K562 (cell line): ENCODE data around the gene ACSBG1. TPM values are rescaled to one million over a fixed set of nuclear protein-coding genes. Genes with fewer than 3 reads are reported as not detected.

Source experiments
- ATAC-seq: fragments of 200-7000 bp; cut with Tn5 transposase; 3 replicates; pipeline ENCODE4 v1.9.1; 2020; ENCODE audit warnings: moderate library complexity
- BruUV-seq: library from RNA; stranded (reverse); fragments of 400-500 nt; replicated peaks from 2 replicates; lab custom pipeline; 2021; lab: Mats Ljungman, UMichigan
- CTCF ChIA-PET: fragments of 300-600 bp; formaldehyde crosslinking; extraction: SDS; loops from one replicate; lab custom pipeline; 2021; ENCODE audit warnings: low intra/inter-chr PET ratio; lab: Yijun Ruan, JAX
- POLR2A ChIA-PET: fragments of 300-600, 350-650 bp; sonication (Branson Sonifier 250); formaldehyde crosslinking; extraction: SDS; loops from one replicate; lab custom pipeline; 2021; ENCODE audit warnings: antibody characterized with exemption, inconsistent platforms; lab: Yijun Ruan, JAX
- DNase-seq, 4 experiments: peaks; one replicate each; pipeline versions ENCODE4 v3.0.0 to v3.0.0-alpha.2; 2011 to 2018; ENCODE audit warnings: low spot score in 3 of 4, mixed read lengths in 3 of 4; ENCODE audit errors: extremely low read depth in 1 of 4
- FAIRE-seq: peaks from 2 replicates; lab custom pipeline; 2011; peaks lifted over from hg19 to GRCh38; lab: Jason Lieb, UNC
- H2AFZ ChIP-seq: 2 replicates; pipeline ENCODE4 v1.6.0; 2011; ENCODE audit warnings: low read depth, low read length, control low read depth, inconsistent platforms
- H3K27ac ChIP-seq: fragments of 200-600 bp; 3 replicates; pipeline ENCODE4 v1.8.0; 2011; ENCODE audit warnings: low read depth, mild to moderate bottlenecking, control low read depth, inconsistent platforms, low read length, moderate library complexity, mixed read lengths; ENCODE audit errors: extremely low read depth
- H3K27me3 ChIP-seq, 2 experiments: fragments of 300-600 bp in 1 of 2; 2 replicates in 1 of 2; 3 replicates in 1 of 2; pipeline versions ENCODE4 v1.6.0 to v1.8.0; 2011; ENCODE audit warnings: inconsistent platforms in 2 of 2, low read length in 2 of 2, mild to moderate bottlenecking in 1 of 2, mixed read lengths in 1 of 2, moderate library complexity in 1 of 2; ENCODE audit not compliant: control insufficient read depth in 2 of 2, insufficient read depth in 2 of 2
- H3K36me3 ChIP-seq: fragments of 300-600 bp; 3 replicates; pipeline ENCODE4 v1.8.0; 2011; ENCODE audit warnings: mild to moderate bottlenecking, low read length, inconsistent platforms; ENCODE audit not compliant: control insufficient read depth, insufficient read depth
- H3K4me1 ChIP-seq, 2 experiments: fragments of 200-600 bp in 1 of 2; replicated peaks in 1 of 2; 2 replicates in 1 of 2; 3 replicates in 1 of 2; pipeline versions ENCODE4 v1.5.1 to v1.8.0; 2011; ENCODE audit warnings: inconsistent platforms in 2 of 2, low read length in 2 of 2, mild to moderate bottlenecking in 1 of 2, mixed read lengths in 1 of 2, moderate library complexity in 1 of 2; ENCODE audit not compliant: control insufficient read depth in 2 of 2, insufficient read depth in 2 of 2
- H3K4me2 ChIP-seq: 2 replicates; pipeline ENCODE4 v1.6.1; 2011; ENCODE audit warnings: low read length, control low read depth, inconsistent platforms, mixed read lengths; ENCODE audit not compliant: insufficient read depth
- H3K4me3 ChIP-seq: fragments of 200-600 bp; sonication (generic), shearing (Covaris generic); 2 replicates; pipeline ENCODE4 v1.5.1; 2016; ENCODE audit warnings: control low read depth, inconsistent platforms
- H3K79me2 ChIP-seq: fragments of 200-600 bp; 3 replicates; pipeline ENCODE4 v1.8.0; 2011; ENCODE audit warnings: low read length, inconsistent platforms; ENCODE audit not compliant: control insufficient read depth, insufficient read depth
- H3K9ac ChIP-seq, 2 experiments: 2 replicates each; pipeline versions ENCODE4 v1.6.0 to v1.6.1; 2011; ENCODE audit warnings: low read depth in 2 of 2, low read length in 2 of 2, control low read depth in 1 of 2, inconsistent platforms in 1 of 2, mild to moderate bottlenecking in 1 of 2, mixed read lengths in 1 of 2; ENCODE audit not compliant: insufficient read depth in 1 of 2
- H3K9me1 ChIP-seq: one replicate; pipeline ENCODE4 v1.6.0; 2011; ENCODE audit warnings: inconsistent platforms, mild to moderate bottlenecking, low read length, moderate library complexity; ENCODE audit not compliant: control insufficient read depth, insufficient read depth
- H3K9me3 ChIP-seq: replicated peaks from 2 replicates; pipeline ENCODE4 v1.5.1; 2011; ENCODE audit warnings: low read depth, low read length, inconsistent platforms; ENCODE audit not compliant: control insufficient read depth, insufficient read depth
- H4K20me1 ChIP-seq: replicated peaks from 2 replicates; pipeline ENCODE4 v1.6.1; 2011; ENCODE audit warnings: low read length, inconsistent platforms, mixed read lengths; ENCODE audit not compliant: control insufficient read depth, insufficient read depth
- POLR2AphosphoS2 ChIP-seq: IDR thresholded peaks from 2 replicates; pipeline ENCODE4 v1.6.1; 2012; ENCODE audit warnings: low read length, improper control_type of control experiment
- WGBS: fragments of 100-300 bp; shearing (Covaris generic); methylation state at CpG from one replicate; pipeline ENCODE4 v1.1.6; 2016; ENCODE audit warnings: low coverage, mixed read lengths; ENCODE audit not compliant: insufficient coverage; ENCODE audit errors: missing lambda C conversion rate; 5-methylcytosine and 5-hydroxymethylcytosine counted together
- in situ Hi-C: fragments of 300-500 bp; cut with MboI; formaldehyde crosslinking; loops from 4 replicates; pipeline ENCODE4 v1.15.0; 2018; ENCODE audit warnings: inconsistent platforms, mixed read lengths
- intact Hi-C: fragments of 100-400 bp; cut with micrococcal nuclease; formaldehyde crosslinking; loops from 2 replicates; pipeline ENCODE4 v1.14.2; 2022
- polyA plus RNA-seq, 8 experiments: library from polyadenylated mRNA; depleted of rRNA in 4 of 8; stranded (reverse) in 5 of 8; unstranded in 3 of 8; fragments of >200 nt; fragmentation: Nextera tagmentation in 2 of 8; fragmentation: Illumina TruSeq in 1 of 8; extraction: Ambion mirVana in 2 of 8; extraction: Trizol in 1 of 8; gene quantifications; 2 replicates each; pipeline versions ENCODE4 v1.2.1 to v1.2.3, GENCODE V29; 2011 to 2014; ENCODE audit warnings: inconsistent platforms in 1 of 8, missing spikeins in 1 of 8
- total RNA-seq, 7 experiments: library from RNA; depleted of rRNA in 6 of 7; stranded (reverse); fragments of >200 nt in 6 of 7; fragmentation: Illumina TruSeq in 2 of 7; extraction: Trizol in 2 of 7; gene quantifications; 2 replicates each; pipeline versions ENCODE4 v1.2.1 to v1.2.3, GENCODE V29; 2011 to 2021; ENCODE audit warnings: low replicate concordance in 1 of 7
- TF ChIP-seq, protein P1 (sequence below): fragments of 450-650 bp; IDR thresholded peaks from one replicate; pipeline ENCODE4 v1.6.1; 2018; ENCODE audit warnings: mild to moderate bottlenecking, moderate library complexity; ENCODE audit not compliant: partially characterized antibody
- TF ChIP-seq, protein P2 (sequence below), 2 experiments: fragments of 450-650 bp in 1 of 2; sonication (generic) in 1 of 2; formaldehyde crosslinking in 1 of 2; IDR thresholded peaks in 1 of 2; conservative IDR thresholded peaks in 1 of 2; 2 replicates each; pipeline versions ENCODE4 v1.6.1 to v1.8.1; 2016 to 2023; ENCODE audit warnings: mild to moderate bottlenecking in 2 of 2, moderate library complexity in 2 of 2, inconsistent platforms in 1 of 2, missing genetic modification reagents in 1 of 2

Gene ACSBG1
- total and polyA plus RNA-seq, 9 of the 15 experiments (the other 6 are each of a cell fraction or from before 2014, with no cell fraction given), result 0.36 to 6.4 (median 2.5) TPM

GRCh38 chr15:78236491-78236890 is 2.1 kb upstream of the ACSBG1 start:
- DNase-seq (no peak), FAIRE-seq (no peak), ATAC-seq (no peak)
- Histone ChIP-seq H3K27me3 (peaks cover 15 to 41% of the 10 kb centered on the region in 2 experiments; a peak in 4 of 5 replicates), H3K27ac (no peak overlapping the region), H3K9ac (no peak overlapping the region; a peak in 1 of 4 replicates), H3K4me1 (peaks cover 0 to 5% of the 10 kb centered on the region in 2 experiments; a peak in 1 of 5 replicates), H3K9me1 (no peaks in the 10 kb centered on the region), H3K79me2 (no peaks in the 10 kb centered on the region), H2AFZ (no peak overlapping the region), H3K4me2 (no peak overlapping the region), H4K20me1 (no peaks in the 10 kb centered on the region), H3K9me3 (no peaks in the 10 kb centered on the region), H3K4me3 (no peak overlapping the region), H3K36me3 (no peaks in the 10 kb centered on the region)
- intact Hi-C loops, result no loop called here
- BruUV-seq, result no TSS peak
- 7% methylated on average over 6 of the region's 6 CpGs for WGBS
- ChIA-PET CTCF (no interaction called here), POLR2A (no interaction called here)
- in situ Hi-C loops, result loop anchor here (5.0 kb wide), 2 partner anchors 124 to 274 kb away; no protein-coding TSS in a partner anchor
- TF ChIP-seq, protein P1, sequence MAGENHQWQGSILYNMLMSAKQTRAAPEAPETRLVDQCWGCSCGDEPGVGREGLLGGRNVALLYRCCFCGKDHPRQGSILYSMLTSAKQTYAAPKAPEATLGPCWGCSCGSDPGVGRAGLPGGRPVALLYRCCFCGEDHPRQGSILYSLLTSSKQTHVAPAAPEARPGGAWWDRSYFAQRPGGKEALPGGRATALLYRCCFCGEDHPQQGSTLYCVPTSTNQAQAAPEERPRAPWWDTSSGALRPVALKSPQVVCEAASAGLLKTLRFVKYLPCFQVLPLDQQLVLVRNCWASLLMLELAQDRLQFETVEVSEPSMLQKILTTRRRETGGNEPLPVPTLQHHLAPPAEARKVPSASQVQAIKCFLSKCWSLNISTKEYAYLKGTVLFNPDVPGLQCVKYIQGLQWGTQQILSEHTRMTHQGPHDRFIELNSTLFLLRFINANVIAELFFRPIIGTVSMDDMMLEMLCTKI, result no peak
- no peak for TF ChIP-seq POLR2AphosphoS2
- TF ChIP-seq, protein P2, sequence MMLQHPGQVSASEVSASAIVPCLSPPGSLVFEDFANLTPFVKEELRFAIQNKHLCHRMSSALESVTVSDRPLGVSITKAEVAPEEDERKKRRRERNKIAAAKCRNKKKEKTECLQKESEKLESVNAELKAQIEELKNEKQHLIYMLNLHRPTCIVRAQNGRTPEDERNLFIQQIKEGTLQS (IDR thresholded peaks at IDR 0.05), result peak; percentile 39; the same call in 1 of the 2 replicates
- TF ChIP-seq, protein P2 (CRISPR knock-in tag; conservative IDR thresholded peaks at IDR 0.05), result no peak
